OCI-LY1 (cell line): ENCODE measurements around the gene IQCF2.

ENCODE experiments used
- CTCF ChIP-seq: fragments of 200-600 bp; sonication (generic), shearing (Covaris generic); IDR thresholded peaks from 2 replicates; pipeline ENCODE4 v1.5.1; 2017; ENCODE audit warnings: mild to moderate bottlenecking, antibody characterized with exemption, low read length, moderate library complexity, mixed read lengths
- EZH2 ChIP-seq: fragments of 200-600 bp; sonication (generic), shearing (Covaris generic); IDR thresholded peaks from 2 replicates; pipeline ENCODE4 v1.8.0; 2017; ENCODE audit warnings: borderline replicate concordance, mixed run types, mild to moderate bottlenecking, antibody characterized with exemption, low read length, moderate library complexity, mixed read lengths

DNA sequence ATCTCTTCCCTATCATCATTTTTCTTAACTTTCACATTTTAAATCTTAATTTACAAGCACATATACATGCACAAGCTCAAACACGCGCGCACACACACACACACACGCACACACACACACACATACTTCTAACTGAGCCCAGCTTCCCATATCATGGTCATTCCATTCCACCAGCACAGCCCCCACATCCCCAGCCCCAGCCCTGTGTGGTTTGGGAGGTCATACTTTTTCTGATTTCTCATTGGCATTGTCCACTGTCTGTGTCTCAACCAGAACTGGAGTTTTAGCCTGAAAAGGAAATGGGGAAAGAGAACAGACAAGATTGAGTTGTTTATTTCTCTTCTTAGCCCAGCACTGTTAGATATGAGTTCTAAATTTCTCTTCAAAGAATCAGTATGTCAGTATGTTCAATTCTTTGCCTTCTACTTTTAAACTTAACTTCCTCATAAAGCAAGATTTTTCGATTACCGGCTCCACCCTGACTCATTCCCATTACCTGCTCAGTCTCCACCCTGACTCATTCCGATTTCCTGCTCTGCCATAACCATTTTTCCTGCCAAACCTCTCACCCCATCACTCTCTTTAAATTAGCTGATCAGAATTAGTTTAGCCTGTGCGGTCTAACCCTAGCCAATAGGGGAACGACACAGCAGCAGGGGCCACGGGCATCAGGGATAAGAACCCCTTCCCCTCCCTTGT, 35.3 kb downstream of the IQCF2 start:
- TF ChIP-seq CTCF (no peak), EZH2 (no peak)
